HepG2 (cell line): Measurements from ENCODE around the gene YIPF3. TPM values are rescaled to one million over a fixed set of nuclear protein-coding genes. Genes with fewer than 3 reads are reported as not detected.

ENCODE experiments used
- CEBPB ChIP-seq: IDR thresholded peaks from 2 replicates; pipeline ENCODE4 v1.6.1; 2011; ENCODE audit warnings: low read depth, low read length, improper control_type of control experiment, borderline replicate concordance
- DMTF1 ChIP-seq: sonication (generic); formaldehyde crosslinking; IDR thresholded peaks from 2 replicates; pipeline ENCODE4 v1.4.0; 2020; ENCODE audit warnings: mild to moderate bottlenecking, missing genetic modification reagents
- EHMT2 ChIP-seq: fragments of 200-600 bp; sonication (generic); IDR thresholded peaks from 2 replicates; pipeline ENCODE4 v1.7.0; 2017; ENCODE audit warnings: antibody characterized with exemption, low read depth, low read length, borderline replicate concordance
- GTF3A ChIP-seq: sonication (generic); formaldehyde crosslinking; conservative IDR thresholded peaks from 2 replicates; pipeline ENCODE4 v1.4.0; 2020; ENCODE audit warnings: mild to moderate bottlenecking, missing genetic modification reagents
- KDM5B ChIP-seq: sonication (generic); formaldehyde crosslinking; IDR thresholded peaks from 2 replicates; pipeline ENCODE4 v1.4.0; 2020; ENCODE audit warnings: missing genetic modification reagents, mild to moderate bottlenecking, borderline replicate concordance
- KMT2B ChIP-seq: IDR thresholded peaks from 2 replicates; pipeline ENCODE4 v1.6.1; 2016; ENCODE audit warnings: missing genetic modification reagents, missing compliant biosample characterization
- MTA1 ChIP-seq: sonication (generic); formaldehyde crosslinking; IDR thresholded peaks from 2 replicates; pipeline ENCODE4 v1.4.0; 2020; ENCODE audit warnings: missing genetic modification reagents, mild to moderate bottlenecking, borderline replicate concordance
- NFE2 ChIP-seq: sonication (generic); formaldehyde crosslinking; IDR thresholded peaks from 2 replicates; pipeline ENCODE4 v1.4.0; 2020; ENCODE audit warnings: missing genetic modification reagents
- PCBP2 ChIP-seq: fragments of 200-400 bp; formaldehyde crosslinking; optimal IDR thresholded peaks from 2 replicates; pipeline ENCODE3; 2018; ENCODE audit warnings: low read length, low read depth; ENCODE audit not compliant: poor library complexity, severe bottlenecking
- PLSCR1 ChIP-seq: sonication (generic); formaldehyde crosslinking; IDR thresholded peaks from 2 replicates; pipeline ENCODE4 v1.5.0; 2020; ENCODE audit warnings: missing genetic modification reagents, mild to moderate bottlenecking, borderline replicate concordance
- POGZ ChIP-seq: sonication (generic); formaldehyde crosslinking; IDR thresholded peaks from 2 replicates; pipeline ENCODE4 v1.4.0; 2020; ENCODE audit warnings: mild to moderate bottlenecking, missing genetic modification reagents
- STAT5B ChIP-seq: sonication (generic); formaldehyde crosslinking; IDR thresholded peaks from 2 replicates; pipeline ENCODE4 v1.4.0; 2020; ENCODE audit warnings: missing genetic modification reagents
- THAP8 ChIP-seq: sonication (generic); formaldehyde crosslinking; IDR thresholded peaks from 2 replicates; pipeline ENCODE4 v1.5.1; 2020; ENCODE audit warnings: missing genetic modification reagents, mild to moderate bottlenecking, borderline replicate concordance
- ZBTB20 ChIP-seq: sonication (generic); formaldehyde crosslinking; IDR thresholded peaks from 2 replicates; pipeline ENCODE4 v1.8.1; 2023; ENCODE audit warnings: missing genetic modification reagents, low read depth, mild to moderate bottlenecking, borderline replicate concordance
- ZBTB42 ChIP-seq: sonication (generic); formaldehyde crosslinking; IDR thresholded peaks from 2 replicates; pipeline ENCODE4 v1.5.0; 2020; ENCODE audit warnings: mild to moderate bottlenecking, missing genetic modification reagents
- ZFP1 ChIP-seq: IDR thresholded peaks from 2 replicates; pipeline ENCODE4 v1.6.1; 2016
- ZFP36L2 ChIP-seq: sonication (generic); formaldehyde crosslinking; IDR thresholded peaks from 2 replicates; pipeline ENCODE4 v1.4.0; 2020; ENCODE audit warnings: missing genetic modification reagents
- ZNF224 ChIP-seq: sonication (generic); formaldehyde crosslinking; IDR thresholded peaks from 2 replicates; pipeline ENCODE4 v1.5.0; 2020; ENCODE audit warnings: mild to moderate bottlenecking, missing genetic modification reagents
- ZNF234 ChIP-seq: sonication (generic); formaldehyde crosslinking; conservative IDR thresholded peaks from 2 replicates; pipeline ENCODE4 v1.5.1; 2020; ENCODE audit warnings: mild to moderate bottlenecking, missing genetic modification reagents
- ZNF468 ChIP-seq: sonication (generic); formaldehyde crosslinking; IDR thresholded peaks from 2 replicates; pipeline ENCODE4 v1.8.0; 2022; ENCODE audit warnings: mild to moderate bottlenecking, moderate library complexity, missing genetic modification reagents
- ZNF503 ChIP-seq: sonication (generic); formaldehyde crosslinking; IDR thresholded peaks from 2 replicates; pipeline ENCODE4 v1.4.0; 2020; ENCODE audit warnings: missing genetic modification reagents
- ZNF652 ChIP-seq: IDR thresholded peaks from 2 replicates; pipeline ENCODE4 v1.6.1; 2016; ENCODE audit warnings: low read depth, borderline replicate concordance
- ZNF788 ChIP-seq: sonication (generic); formaldehyde crosslinking; IDR thresholded peaks from 2 replicates; pipeline ENCODE4 v1.5.0; 2020; ENCODE audit warnings: mild to moderate bottlenecking, missing genetic modification reagents, borderline replicate concordance
- polyA plus RNA-seq, 8 experiments: library from polyadenylated mRNA; depleted of rRNA in 3 of 8; stranded (reverse) in 7 of 8; unstranded in 1 of 8; fragments of >200 nt; fragmentation: Illumina TruSeq in 4 of 8; extraction: Trizol in 4 of 8; gene quantifications; 2 replicates each; pipeline versions ENCODE4 v1.2.1 to v1.2.3, GENCODE V29; 2011 to 2016; ENCODE audit warnings: low read depth in 4 of 8, missing spikeins in 1 of 8, mixed read lengths in 1 of 8; ENCODE audit not compliant: insufficient read depth in 1 of 8
- total RNA-seq, 5 experiments: library from RNA; depleted of rRNA; stranded (reverse); fragments of >200 nt; fragmentation: Illumina TruSeq; extraction: Trizol; gene quantifications; 2 replicates each; pipeline ENCODE4 v1.2.3, GENCODE V29; 2016; ENCODE audit warnings: low read depth in 1 of 5
- TF ChIP-seq, protein P1 (sequence below): IDR thresholded peaks from 2 replicates; pipeline ENCODE4 v1.6.1; 2016; ENCODE audit warnings: missing genetic modification reagents, missing compliant biosample characterization

YIPF3 gene
- total and polyA plus RNA-seq, 2 of the 13 experiments (the other 11 are each of a cell fraction or from before 2014, with no cell fraction given): 107 to 206 TPM

GRCh38 chr6:43516697-43517504 is at the start of gene YIPF3, which contains the start of gene POLR1C (continued):
- TF ChIP-seq CEBPB (no peak), ZBTB20 (CRISPR knock-in tag) (peak; percentile 33; the same call in 1 of the 2 replicates), ZBTB42 (CRISPR knock-in tag) (peak; percentile 60; the same call in 1 of the 2 replicates), STAT5B (CRISPR knock-in tag) (0 out of 2 replicates have a peak, but pooled peaks have one; percentile 44), MTA1 (CRISPR knock-in tag) (peak; percentile 38; the same call in 1 of the 2 replicates), KDM5B (peak; percentile 82; the same call in 1 of the 2 replicates), ZNF652 (CRISPR knock-in tag) (no peak), DMTF1 (CRISPR knock-in tag) (no peak), ZNF468 (CRISPR knock-in tag) (no peak), GTF3A (CRISPR knock-in tag) (peak; percentile 91; the same call in 1 of the 2 replicates), POGZ (CRISPR knock-in tag) (peak; percentile 67; the same call in 1 of the 2 replicates), ZNF788 (CRISPR knock-in tag) (peak; percentile 60; the same call in 1 of the 2 replicates), PCBP2 (peak; percentile 40), ZNF224 (peak; percentile 86; the same call in 1 of the 2 replicates), NFE2 (no peak), KMT2B (CRISPR knock-in tag) (peak; percentile 87), ZNF503 (no peak; the same call in 1 of the 2 replicates), ZNF234 (no peak), EHMT2 (no peak), THAP8 (CRISPR knock-in tag) (no peak), ZFP36L2 (CRISPR knock-in tag) (0 out of 2 replicates have a peak, but pooled peaks have one; percentile 61), ZFP1 (peak; percentile 81), PLSCR1 (CRISPR knock-in tag) (no peak; the same call in 1 of the 2 replicates)
- TF ChIP-seq, protein P1, sequence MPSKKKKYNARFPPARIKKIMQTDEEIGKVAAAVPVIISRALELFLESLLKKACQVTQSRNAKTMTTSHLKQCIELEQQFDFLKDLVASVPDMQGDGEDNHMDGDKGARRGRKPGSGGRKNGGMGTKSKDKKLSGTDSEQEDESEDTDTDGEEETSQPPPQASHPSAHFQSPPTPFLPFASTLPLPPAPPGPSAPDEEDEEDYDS (CRISPR knock-in tag): peak; percentile 83
